Activated naive CD8-positive, alpha-beta T cell treated with anti-CD3 and anti-CD28 coated beads, Interleukin-2, amount 50 U/mL, for 24 hours (primary cell): ENCODE measurements around the gene SNRNP40.

Source experiments
- ATAC-seq: fragments of 150-1000 bp; cut with Tn5 transposase; one replicate; pipeline ENCODE4 v1.10.0; 2021
- DNase-seq: peaks from one replicate; pipeline ENCODE4 v3.0.0; 2021
- H3K27ac Mint-ChIP-seq: one replicate; pipeline ENCODE4 v1.8.0; 2021; ENCODE audit warnings: mild to moderate bottlenecking, mixed read lengths
- H3K27me3 Mint-ChIP-seq: one replicate; pipeline ENCODE4 v1.8.0; 2021; ENCODE audit warnings: mixed read lengths
- H3K36me3 Mint-ChIP-seq: one replicate; pipeline ENCODE4 v1.8.0; 2021; ENCODE audit warnings: low read depth, mixed read lengths
- H3K4me1 Mint-ChIP-seq: one replicate; pipeline ENCODE4 v1.8.0; 2021; ENCODE audit warnings: mixed read lengths
- H3K4me3 Mint-ChIP-seq: one replicate; pipeline ENCODE4 v1.8.0; 2021; ENCODE audit warnings: mild to moderate bottlenecking, moderate library complexity, mixed read lengths
- H3K9me3 Mint-ChIP-seq: one replicate; pipeline ENCODE4 v1.8.0; 2021; ENCODE audit warnings: mixed read lengths

Gene SNRNP40

GRCh38 chr1:31231802-31232201, 64.8 kb downstream of the SNRNP40 start:
- no peak for DNase-seq
- H3K36me3 Mint-ChIP-seq: no peaks in the 10 kb centered on the region
- ATAC-seq: no peak
- no peak overlapping the region for H3K4me3 Mint-ChIP-seq
- no peaks in the 10 kb centered on the region for H3K4me1 Mint-ChIP-seq
- no peaks in the 10 kb centered on the region for H3K9me3 Mint-ChIP-seq
- peaks cover 25% of the 10 kb centered on the region for H3K27me3 Mint-ChIP-seq
- no peak overlapping the region for H3K27ac Mint-ChIP-seq

DNA sequence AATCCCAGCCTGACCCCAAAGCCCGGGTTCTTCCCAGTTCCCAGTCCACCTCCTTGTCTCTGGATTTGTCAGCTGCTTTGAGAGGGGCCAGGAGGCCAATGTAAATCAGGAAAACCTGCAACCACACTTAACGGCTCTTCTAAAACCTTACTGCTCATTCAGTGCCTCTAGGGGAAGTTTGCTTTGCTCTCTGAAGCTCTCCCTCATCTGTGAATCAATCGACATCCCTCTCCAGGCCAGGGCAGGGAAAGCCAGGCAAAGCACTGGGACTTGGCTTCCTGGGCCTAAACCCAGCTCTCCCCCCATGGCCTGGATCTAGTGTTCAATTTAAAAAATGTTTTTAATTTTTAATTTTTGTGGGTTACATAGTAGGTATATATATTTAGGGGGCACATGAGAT, 66.2 kb downstream of the SNRNP40 start:
- peaks cover 12% of the 10 kb centered on the region for H3K27me3 Mint-ChIP-seq
- DNase-seq (no peak), ATAC-seq (no peak)
- H3K27ac Mint-ChIP-seq: no peak overlapping the region
- no peaks in the 10 kb centered on the region for H3K36me3 Mint-ChIP-seq
- no peaks in the 10 kb centered on the region for H3K4me1 Mint-ChIP-seq
- H3K9me3 Mint-ChIP-seq: no peaks in the 10 kb centered on the region
- H3K4me3 Mint-ChIP-seq: no peak overlapping the region

DNA sequence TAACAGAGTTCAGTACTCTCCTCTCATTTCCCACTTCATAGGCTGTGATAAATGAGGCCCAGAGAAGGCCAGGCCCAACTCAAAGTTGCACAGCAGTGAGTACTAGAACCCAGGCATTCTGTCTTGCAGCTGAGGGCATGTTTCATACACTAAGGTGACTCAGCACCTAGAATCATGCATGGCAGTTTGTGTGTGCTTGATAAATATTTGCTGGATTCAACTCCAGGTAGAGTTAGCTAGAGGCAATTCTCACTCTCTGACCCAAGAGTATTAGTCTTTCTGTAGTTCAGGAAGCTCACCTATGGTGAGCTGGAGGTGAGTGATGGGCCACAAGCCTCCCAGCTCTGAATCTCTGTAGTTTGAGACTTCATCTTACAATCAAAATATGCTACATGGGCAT, 67.6 kb downstream of the SNRNP40 start:
- Mint-ChIP-seq H3K27ac (no peak overlapping the region), H3K27me3 (peaks cover 5% of the 10 kb centered on the region), H3K4me1 (no peaks in the 10 kb centered on the region), H3K9me3 (no peaks in the 10 kb centered on the region), H3K4me3 (no peak overlapping the region), H3K36me3 (no peaks in the 10 kb centered on the region)
- DNase-seq (no peak), ATAC-seq (no peak)

GRCh38 chr1:31227891-31228568, 68.6 kb downstream of the SNRNP40 start:
- no peaks in the 10 kb centered on the region for H3K4me1 Mint-ChIP-seq
- no peak overlapping the region for H3K27ac Mint-ChIP-seq
- peaks cover 3% of the 10 kb centered on the region for H3K27me3 Mint-ChIP-seq
- no peak for DNase-seq
- no peak overlapping the region for H3K4me3 Mint-ChIP-seq
- H3K9me3 Mint-ChIP-seq: no peaks in the 10 kb centered on the region
- no peak for ATAC-seq
- H3K36me3 Mint-ChIP-seq: no peaks in the 10 kb centered on the region

DNA sequence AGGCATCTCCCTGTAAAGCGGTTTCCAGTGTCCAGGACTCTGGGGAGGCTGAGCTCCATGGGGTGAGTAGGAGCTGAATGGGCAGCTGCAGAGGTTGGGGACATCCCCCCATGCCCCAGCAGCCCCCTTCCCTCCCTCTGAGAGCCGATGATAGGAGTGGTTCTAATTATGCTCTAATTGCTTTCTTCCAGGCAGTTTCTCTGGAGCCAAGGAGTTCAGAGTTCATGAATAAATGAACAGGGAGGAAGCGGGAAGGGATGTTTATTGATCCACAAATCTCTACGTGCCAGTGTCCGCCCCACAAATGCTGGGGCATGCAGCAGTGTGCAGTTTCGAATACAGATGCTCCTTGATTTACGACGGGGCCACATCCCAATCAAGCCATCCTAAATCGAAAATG, 72.5 kb downstream of the SNRNP40 start:
- Mint-ChIP-seq H3K27me3 (peaks cover 1% of the 10 kb centered on the region), H3K4me1 (no peaks in the 10 kb centered on the region), H3K36me3 (no peaks in the 10 kb centered on the region), H3K27ac (no peak overlapping the region), H3K9me3 (no peaks in the 10 kb centered on the region), H3K4me3 (no peak overlapping the region)
- no peak for ATAC-seq
- DNase-seq: no peak

DNA sequence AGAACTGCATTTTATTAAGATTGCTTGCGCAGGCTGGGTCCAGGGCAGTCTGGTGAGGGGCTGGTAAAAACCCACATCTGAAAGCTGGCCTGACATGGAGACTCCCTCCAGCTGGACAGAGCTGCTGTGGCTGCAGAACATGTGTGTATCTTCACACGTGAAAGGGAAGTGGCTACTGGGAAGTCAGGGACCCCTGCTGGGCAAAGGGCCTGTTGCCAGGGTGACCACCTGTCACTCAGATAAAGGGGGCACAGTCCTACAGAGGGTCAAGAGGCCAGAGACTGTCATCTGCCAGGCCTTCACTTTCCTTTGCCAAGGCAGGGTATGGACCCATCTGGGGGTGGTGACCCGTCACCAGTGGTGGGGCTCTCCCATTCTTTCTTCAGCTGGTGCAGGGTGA, 74.4 kb downstream of the SNRNP40 start:
- no peaks in the 10 kb centered on the region for H3K9me3 Mint-ChIP-seq
- DNase-seq: no peak
- H3K4me3 Mint-ChIP-seq: no peak overlapping the region
- no peak overlapping the region for H3K27ac Mint-ChIP-seq
- H3K4me1 Mint-ChIP-seq: no peaks in the 10 kb centered on the region
- H3K36me3 Mint-ChIP-seq: no peaks in the 10 kb centered on the region
- no peak for ATAC-seq
- peaks cover 1% of the 10 kb centered on the region for H3K27me3 Mint-ChIP-seq

DNA sequence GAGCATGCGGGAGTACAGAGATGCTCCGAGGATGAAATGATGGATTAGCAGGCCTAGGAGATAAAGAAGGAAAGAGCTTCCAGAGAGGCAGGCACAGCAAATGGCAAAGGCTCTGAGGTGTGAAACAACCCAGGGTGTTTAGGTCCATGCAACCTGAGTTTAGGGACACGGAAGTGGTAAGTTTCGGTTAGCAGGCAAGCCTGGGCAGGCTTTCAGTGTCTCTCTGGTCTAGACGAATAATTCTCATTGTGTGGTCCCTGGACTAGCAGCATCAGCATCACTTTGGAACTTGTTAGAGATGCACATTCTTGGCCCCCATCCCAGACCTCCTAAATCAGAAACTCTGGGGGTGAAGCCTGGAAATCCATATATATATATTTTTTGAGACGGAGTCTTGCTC, 75.5 kb downstream of the SNRNP40 start:
- H3K27ac Mint-ChIP-seq: no peak overlapping the region
- no peaks in the 10 kb centered on the region for H3K4me1 Mint-ChIP-seq
- no peaks in the 10 kb centered on the region for H3K9me3 Mint-ChIP-seq
- DNase-seq (no peak), ATAC-seq (no peak)
- H3K4me3 Mint-ChIP-seq: no peak overlapping the region
- no peaks in the 10 kb centered on the region for H3K36me3 Mint-ChIP-seq
- peaks cover under 1% of the 10 kb centered on the region for H3K27me3 Mint-ChIP-seq

DNA sequence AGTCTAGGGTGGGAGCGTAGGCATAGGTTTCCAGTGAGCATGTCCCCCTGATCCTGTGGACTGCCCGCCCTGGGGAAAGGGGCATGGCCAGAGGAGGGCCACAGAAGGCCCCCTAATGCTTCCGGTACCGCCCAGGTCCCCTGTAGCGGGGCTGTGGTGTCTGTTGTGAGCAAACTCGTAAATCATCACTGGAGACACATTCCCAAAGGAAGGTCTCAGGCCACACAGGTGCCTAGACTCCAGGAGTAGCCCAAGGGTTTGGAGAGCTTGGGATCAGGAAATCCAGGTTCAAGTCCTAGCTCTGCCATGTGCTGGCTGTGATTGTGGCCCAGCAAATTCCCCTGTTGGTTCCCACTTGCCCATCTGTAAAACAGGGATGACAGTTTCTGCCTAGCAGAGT, 77.1 kb downstream of the SNRNP40 start:
- ATAC-seq (no peak), DNase-seq (no peak)
- no peaks in the 10 kb centered on the region for H3K9me3 Mint-ChIP-seq
- peaks cover 1% of the 10 kb centered on the region for H3K27me3 Mint-ChIP-seq
- H3K36me3 Mint-ChIP-seq: no peaks in the 10 kb centered on the region
- no peak overlapping the region for H3K4me3 Mint-ChIP-seq
- H3K27ac Mint-ChIP-seq: no peak overlapping the region
- no peaks in the 10 kb centered on the region for H3K4me1 Mint-ChIP-seq

DNA sequence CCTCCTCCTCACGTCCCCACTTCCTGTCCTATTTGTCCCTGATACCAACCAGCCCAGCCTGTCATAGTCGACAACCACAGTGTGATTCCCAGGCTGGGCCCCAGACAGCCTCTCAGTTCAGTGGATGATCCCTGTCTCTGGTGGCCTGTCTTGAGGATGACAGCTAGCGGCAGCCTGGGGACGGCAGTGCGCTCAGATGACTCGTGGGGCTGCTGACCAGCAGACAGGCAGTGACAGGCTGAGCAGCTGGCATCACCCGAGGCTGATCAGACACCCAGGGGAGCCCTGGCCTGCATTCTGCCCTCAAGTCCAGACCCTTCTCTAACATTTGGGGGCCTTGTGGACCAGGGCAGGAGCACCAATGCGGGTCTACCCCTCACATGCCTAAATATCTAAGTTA, 77.9 kb downstream of the SNRNP40 start:
- no peaks in the 10 kb centered on the region for H3K4me1 Mint-ChIP-seq
- H3K9me3 Mint-ChIP-seq: no peaks in the 10 kb centered on the region
- no peak overlapping the region for H3K27ac Mint-ChIP-seq
- no peaks in the 10 kb centered on the region for H3K36me3 Mint-ChIP-seq
- H3K27me3 Mint-ChIP-seq: peaks cover 3% of the 10 kb centered on the region
- no peak for DNase-seq
- no peak for ATAC-seq
- no peak overlapping the region for H3K4me3 Mint-ChIP-seq

- no peak overlapping the region for H3K27ac Mint-ChIP-seq
- no peaks in the 10 kb centered on the region for H3K4me1 Mint-ChIP-seq
- H3K27me3 Mint-ChIP-seq: peaks cover 3% of the 10 kb centered on the region
- H3K36me3 Mint-ChIP-seq: no peaks in the 10 kb centered on the region
- H3K4me3 Mint-ChIP-seq: no peak overlapping the region
- peaks cover 13% of the 10 kb centered on the region for H3K9me3 Mint-ChIP-seq
- DNase-seq (no peak), ATAC-seq (no peak)
These were observed 80.6 kb downstream of the SNRNP40 start for GRCh38 chr1:31216016-31216415.

GRCh38 chr1:31215065-31215570, 81.5 kb downstream of the SNRNP40 start:
- Mint-ChIP-seq H3K27ac (no peak overlapping the region), H3K4me3 (no peak overlapping the region), H3K36me3 (no peaks in the 10 kb centered on the region), H3K4me1 (no peaks in the 10 kb centered on the region), H3K9me3 (peaks cover 17% of the 10 kb centered on the region), H3K27me3 (peaks cover 3% of the 10 kb centered on the region)
- ATAC-seq: no peak
- DNase-seq: no peak

GRCh38 chr1:31214316-31215064, 82.1 kb downstream of the SNRNP40 start:
- DNase-seq: no peak
- peaks cover 3% of the 10 kb centered on the region for H3K27me3 Mint-ChIP-seq
- no peaks in the 10 kb centered on the region for H3K36me3 Mint-ChIP-seq

More at GRCh38 chr1:31214316-31215064, 82.1 kb downstream of the SNRNP40 start:
- Mint-ChIP-seq H3K4me1 (no peaks in the 10 kb centered on the region), H3K4me3 (no peak overlapping the region), H3K27ac (no peak overlapping the region), H3K9me3 (peaks cover 17% of the 10 kb centered on the region)
- no peak for ATAC-seq
